NCI-H2196 (cell line): ENCODE measurements around the gene GUCY1A1.
"Not testable (repeated sequence)": the region's sequence is repeated elsewhere in the genome, so short reads cannot be mapped to it uniquely, and the experiment has no call there.

Experiments
- DNase-seq: peaks from one replicate; lab custom pipeline; 2025; ENCODE audit not compliant: unreplicated experiment; lab: John Stamatoyannopoulos, UW

Gene GUCY1A1

GRCh38 chr4:155666344-155667221, at the start of gene GUCY1A1:
Gene GUCY1A1 (plus strand): TSS chr4:155666848. CDS start chr4:155696868, 30,020 bp downstream.
- DNase-seq: no peak

GRCh38 chr4:155617296-155617695, 49.4 kb upstream of the GUCY1A1 start:
- no peak for DNase-seq

- DNase-seq: no peak
These were observed 48.3 kb upstream of the GUCY1A1 start for GRCh38 chr4:155618183-155618838.

- no peak for DNase-seq
These were observed 46.0 kb upstream of the GUCY1A1 start for GRCh38 chr4:155620637-155621036.

- no peak for DNase-seq
These were observed 42.2 kb upstream of the GUCY1A1 start for GRCh38 chr4:155624478-155624877.

- no peak for DNase-seq
These were observed 40.1 kb upstream of the GUCY1A1 start for GRCh38 chr4:155626561-155626960.

GRCh38 chr4:155629183-155629825, 37.3 kb upstream of the GUCY1A1 start:
- DNase-seq: no peak

GRCh38 chr4:155629956-155630355, 36.7 kb upstream of the GUCY1A1 start:
- DNase-seq: no peak

- DNase-seq: no peak
These were observed 34.3 kb upstream of the GUCY1A1 start for GRCh38 chr4:155632310-155632840.

- no peak for DNase-seq
These were observed 28.3 kb upstream of the GUCY1A1 start for GRCh38 chr4:155638195-155638965.

GRCh38 chr4:155639704-155640523, 26.7 kb upstream of the GUCY1A1 start:
- no peak for DNase-seq

GRCh38 chr4:155640751-155641150, 25.9 kb upstream of the GUCY1A1 start:
- no peak for DNase-seq

GRCh38 chr4:155643087-155643486, 23.6 kb upstream of the GUCY1A1 start:
- DNase-seq: no peak

GRCh38 chr4:155646001-155646400, 20.6 kb upstream of the GUCY1A1 start:
- no peak for DNase-seq

GRCh38 chr4:155650785-155651184, 15.9 kb upstream of the GUCY1A1 start:
- DNase-seq: not testable (repeated sequence)

- no peak for DNase-seq
These were observed 13.6 kb upstream of the GUCY1A1 start for GRCh38 chr4:155653052-155653451.

GRCh38 chr4:155656025-155656424, 10.6 kb upstream of the GUCY1A1 start:
- DNase-seq: no peak

- DNase-seq: no peak
These were observed 9.5 kb upstream of the GUCY1A1 start for GRCh38 chr4:155657169-155657568.

- no peak for DNase-seq
These were observed 8.5 kb upstream of the GUCY1A1 start for GRCh38 chr4:155657985-155658680.
